Measurements from ENCODE around the gene ZFHX3. TPM values are rescaled to one million over a fixed set of nuclear protein-coding genes. Genes with fewer than 3 reads are reported as not detected.

The ZFHX3 gene
- total and polyA plus RNA-seq, 11 donors, result 3.8 to 21.6 (median 13.6) TPM

DNA sequence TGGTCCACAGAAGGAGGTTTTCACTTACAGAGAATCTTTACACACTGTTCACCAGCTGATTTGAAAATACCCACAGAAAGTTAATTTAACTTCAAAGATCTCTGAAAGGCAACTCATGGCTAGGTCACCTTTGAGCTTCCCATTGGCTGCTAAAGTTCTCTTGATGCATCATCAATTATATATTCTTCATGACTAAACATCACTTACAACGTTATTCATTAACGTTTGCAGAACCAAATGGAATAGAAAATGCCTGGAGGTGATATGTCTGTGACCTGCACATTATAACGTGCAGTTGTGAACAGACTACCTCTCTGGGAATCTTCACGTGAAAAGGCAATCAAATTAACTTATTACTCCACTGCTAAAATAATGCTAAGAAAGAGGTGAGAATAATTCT lies 238.5 kb downstream of the ZFHX3 start:
- 91 to 96% (median 94%) methylated on average over 4 of the region's 4 CpGs for WGBS, 4 donors
- H3K36me3 ChIP-seq, result peaks cover 0 to 60% (median 38%) of the 10 kb centered on the region in 9 donors
- H3K27ac ChIP-seq, result no peak overlapping the region
- no peak overlapping the region for H3K4me3 ChIP-seq
- no peak for ATAC-seq
- intact Hi-C loops (cut with DNase I), result no loop called here
- H3K9me3 ChIP-seq, result no peaks in the 10 kb centered on the region
- TF ChIP-seq POLR2A (IDR thresholded peaks at IDR 0.05), result no peak
- TF ChIP-seq, protein P1, sequence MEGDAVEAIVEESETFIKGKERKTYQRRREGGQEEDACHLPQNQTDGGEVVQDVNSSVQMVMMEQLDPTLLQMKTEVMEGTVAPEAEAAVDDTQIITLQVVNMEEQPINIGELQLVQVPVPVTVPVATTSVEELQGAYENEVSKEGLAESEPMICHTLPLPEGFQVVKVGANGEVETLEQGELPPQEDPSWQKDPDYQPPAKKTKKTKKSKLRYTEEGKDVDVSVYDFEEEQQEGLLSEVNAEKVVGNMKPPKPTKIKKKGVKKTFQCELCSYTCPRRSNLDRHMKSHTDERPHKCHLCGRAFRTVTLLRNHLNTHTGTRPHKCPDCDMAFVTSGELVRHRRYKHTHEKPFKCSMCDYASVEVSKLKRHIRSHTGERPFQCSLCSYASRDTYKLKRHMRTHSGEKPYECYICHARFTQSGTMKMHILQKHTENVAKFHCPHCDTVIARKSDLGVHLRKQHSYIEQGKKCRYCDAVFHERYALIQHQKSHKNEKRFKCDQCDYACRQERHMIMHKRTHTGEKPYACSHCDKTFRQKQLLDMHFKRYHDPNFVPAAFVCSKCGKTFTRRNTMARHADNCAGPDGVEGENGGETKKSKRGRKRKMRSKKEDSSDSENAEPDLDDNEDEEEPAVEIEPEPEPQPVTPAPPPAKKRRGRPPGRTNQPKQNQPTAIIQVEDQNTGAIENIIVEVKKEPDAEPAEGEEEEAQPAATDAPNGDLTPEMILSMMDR (IDR thresholded peaks at IDR 0.05), result no peak
- no peaks in the 10 kb centered on the region for H3K27me3 ChIP-seq
- H3K4me1 ChIP-seq, result peaks cover 0 to 26% (median 21%) of the 10 kb centered on the region in 12 donors
- no peak for DNase-seq

DNA sequence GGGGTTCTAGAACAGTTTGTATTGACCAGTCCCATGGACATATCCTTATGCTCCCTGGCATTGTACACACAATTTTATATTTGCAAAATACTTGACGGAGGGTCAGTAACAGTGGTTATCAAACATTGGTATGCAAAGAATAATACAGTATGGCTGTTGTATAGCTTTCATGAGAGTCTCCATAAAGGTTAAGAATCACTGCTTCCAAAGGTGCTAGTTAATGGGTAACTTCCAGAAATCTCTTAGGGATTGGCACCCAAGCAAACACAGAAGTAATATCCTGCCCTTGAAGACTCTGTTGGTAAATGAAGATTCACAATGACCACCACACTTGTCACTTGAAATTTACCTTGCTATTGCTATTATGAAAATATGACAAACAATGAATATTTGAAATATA lies 239.2 kb downstream of the ZFHX3 start:
- Histone ChIP-seq H3K9me3 (no peaks in the 10 kb centered on the region), H3K36me3 (peaks cover 0 to 60% (median 38%) of the 10 kb centered on the region in 9 donors), H3K27ac (no peak overlapping the region), H3K27me3 (no peaks in the 10 kb centered on the region), H3K4me1 (peaks cover 0 to 26% (median 21%) of the 10 kb centered on the region in 12 donors), H3K4me3 (no peak overlapping the region)
- no peak for TF ChIP-seq POLR2A (IDR thresholded peaks at IDR 0.05)
- TF ChIP-seq, protein P1 (IDR thresholded peaks at IDR 0.05), result no peak
- DNase-seq (no peak), ATAC-seq (no peak)
- intact Hi-C loops (cut with DNase I), result no loop called here
- WGBS, 4 donors, result 98 to 100% (median 99%) methylated on average over 1 of the region's 1 CpG

DNA sequence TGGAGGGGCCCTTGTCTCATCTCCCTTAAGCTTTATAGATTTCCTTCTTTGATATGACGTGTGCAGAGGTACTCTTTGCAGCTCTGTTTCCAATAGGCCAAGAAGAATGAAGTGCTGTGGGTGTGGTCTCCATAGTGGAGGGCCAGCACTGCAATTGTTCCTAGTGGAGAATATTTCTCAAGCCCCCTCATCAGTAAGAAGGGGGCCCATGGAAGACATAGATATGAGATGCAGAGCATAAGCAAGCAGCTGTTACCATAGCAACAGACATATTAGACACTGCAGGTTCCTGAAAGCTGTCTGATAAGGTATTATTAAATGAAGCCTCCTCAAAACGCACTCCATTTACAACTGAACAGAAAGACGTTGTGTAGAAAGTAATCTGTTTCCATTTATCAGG lies 240.7 kb downstream of the ZFHX3 start:
- Histone ChIP-seq H3K9me3 (no peaks in the 10 kb centered on the region), H3K27ac (no peak overlapping the region), H3K36me3 (peaks cover 0 to 60% (median 38%) of the 10 kb centered on the region in 9 donors), H3K4me1 (peaks cover 0 to 15% (median 9%) of the 10 kb centered on the region in 12 donors), H3K27me3 (no peaks in the 10 kb centered on the region), H3K4me3 (no peak overlapping the region)
- no peak for TF ChIP-seq POLR2A (IDR thresholded peaks at IDR 0.05)
- TF ChIP-seq, protein P1 (IDR thresholded peaks at IDR 0.05), result no peak
- ATAC-seq, result no peak
- DNase-seq, result no peak
- intact Hi-C loops (cut with DNase I), result no loop called here
- WGBS, 4 donors, result 82 to 94% (median 91%) methylated on average over 3 of the region's 3 CpGs

DNA sequence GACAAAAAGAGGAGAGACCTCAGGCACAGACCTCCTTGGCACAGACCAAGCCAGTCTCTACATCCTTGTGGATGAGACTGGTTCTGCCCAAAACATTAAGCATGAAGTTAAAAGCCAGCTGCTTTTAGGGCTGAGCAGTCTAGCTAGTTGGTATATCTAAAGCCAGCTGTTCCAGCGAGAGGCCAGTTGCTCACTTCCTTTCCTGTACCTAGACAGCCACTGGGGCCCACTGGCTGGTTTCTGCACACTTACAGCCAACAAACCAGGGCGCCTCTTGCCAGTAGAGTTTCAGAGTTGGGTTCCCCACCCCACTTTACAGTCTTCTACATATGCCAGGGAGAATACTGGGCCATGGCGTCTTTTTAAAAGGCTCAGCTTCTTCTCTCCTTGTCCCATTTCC lies 242.4 kb downstream of the ZFHX3 start:
- H3K27ac ChIP-seq, result no peak overlapping the region
- DNase-seq, result no peak
- peaks cover 0 to 4% (median 0%) of the 10 kb centered on the region in 12 donors for H3K4me1 ChIP-seq
- 90 to 96% (median 93%) methylated on average over 3 of the region's 3 CpGs for WGBS, 4 donors
- intact Hi-C loops (cut with DNase I), result no loop called here
- no peak overlapping the region for H3K4me3 ChIP-seq
- no peak for TF ChIP-seq POLR2A (IDR thresholded peaks at IDR 0.05)
- TF ChIP-seq, protein P1 (IDR thresholded peaks at IDR 0.05), result no peak
- ATAC-seq, result no peak
- H3K36me3 ChIP-seq, result peaks cover 0 to 45% (median 27%) of the 10 kb centered on the region in 9 donors
- H3K9me3 ChIP-seq, result no peaks in the 10 kb centered on the region
- no peaks in the 10 kb centered on the region for H3K27me3 ChIP-seq

All from heart left ventricle (tissue), 16 donors.